Measurements from ENCODE around the gene PTPRN2. TPM values are rescaled to one million over a fixed set of nuclear protein-coding genes. Genes with fewer than 3 reads are reported as not detected.

Gene PTPRN2
- total and polyA plus RNA-seq, 2 of the 13 experiments (the other 11 are each of a cell fraction or from before 2014, with no cell fraction given): 2.5 to 24.2 TPM

DNA sequence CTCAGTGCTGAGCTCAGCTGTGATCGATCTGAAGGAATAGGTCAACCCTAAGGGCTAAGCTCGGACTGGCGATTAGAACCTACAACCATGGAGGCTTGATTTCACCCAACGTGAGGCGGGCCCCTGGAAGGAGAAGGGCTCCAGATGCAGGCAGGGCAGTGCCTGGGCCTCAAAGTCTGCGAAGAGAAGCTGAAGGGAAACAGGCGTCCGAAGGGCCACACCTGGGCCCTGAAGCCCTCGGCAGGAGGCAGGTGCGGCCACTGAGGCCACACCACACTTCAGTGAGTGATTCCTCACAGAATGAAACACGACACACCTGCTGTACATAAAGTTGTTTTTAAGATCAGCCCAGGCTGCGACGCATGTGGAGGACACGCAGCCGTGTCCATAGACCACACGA is 198.7 kb downstream of the PTPRN2 start (continued):
- TF ChIP-seq ZNF839 (CRISPR knock-in tag; IDR thresholded peaks at IDR 0.05; ENCODE audit: borderline replicate concordance): no peak
- TF ChIP-seq, protein P1, sequence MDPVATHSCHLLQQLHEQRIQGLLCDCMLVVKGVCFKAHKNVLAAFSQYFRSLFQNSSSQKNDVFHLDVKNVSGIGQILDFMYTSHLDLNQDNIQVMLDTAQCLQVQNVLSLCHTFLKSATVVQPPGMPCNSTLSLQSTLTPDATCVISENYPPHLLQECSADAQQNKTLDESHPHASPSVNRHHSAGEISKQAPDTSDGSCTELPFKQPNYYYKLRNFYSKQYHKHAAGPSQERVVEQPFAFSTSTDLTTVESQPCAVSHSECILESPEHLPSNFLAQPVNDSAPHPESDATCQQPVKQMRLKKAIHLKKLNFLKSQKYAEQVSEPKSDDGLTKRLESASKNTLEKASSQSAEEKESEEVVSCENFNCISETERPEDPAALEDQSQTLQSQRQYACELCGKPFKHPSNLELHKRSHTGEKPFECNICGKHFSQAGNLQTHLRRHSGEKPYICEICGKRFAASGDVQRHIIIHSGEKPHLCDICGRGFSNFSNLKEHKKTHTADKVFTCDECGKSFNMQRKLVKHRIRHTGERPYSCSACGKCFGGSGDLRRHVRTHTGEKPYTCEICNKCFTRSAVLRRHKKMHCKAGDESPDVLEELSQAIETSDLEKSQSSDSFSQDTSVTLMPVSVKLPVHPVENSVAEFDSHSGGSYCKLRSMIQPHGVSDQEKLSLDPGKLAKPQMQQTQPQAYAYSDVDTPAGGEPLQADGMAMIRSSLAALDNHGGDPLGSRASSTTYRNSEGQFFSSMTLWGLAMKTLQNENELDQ (CRISPR knock-in tag; IDR thresholded peaks at IDR 0.05; ENCODE audit: borderline replicate concordance): no peak
- TF ChIP-seq, protein P2, sequence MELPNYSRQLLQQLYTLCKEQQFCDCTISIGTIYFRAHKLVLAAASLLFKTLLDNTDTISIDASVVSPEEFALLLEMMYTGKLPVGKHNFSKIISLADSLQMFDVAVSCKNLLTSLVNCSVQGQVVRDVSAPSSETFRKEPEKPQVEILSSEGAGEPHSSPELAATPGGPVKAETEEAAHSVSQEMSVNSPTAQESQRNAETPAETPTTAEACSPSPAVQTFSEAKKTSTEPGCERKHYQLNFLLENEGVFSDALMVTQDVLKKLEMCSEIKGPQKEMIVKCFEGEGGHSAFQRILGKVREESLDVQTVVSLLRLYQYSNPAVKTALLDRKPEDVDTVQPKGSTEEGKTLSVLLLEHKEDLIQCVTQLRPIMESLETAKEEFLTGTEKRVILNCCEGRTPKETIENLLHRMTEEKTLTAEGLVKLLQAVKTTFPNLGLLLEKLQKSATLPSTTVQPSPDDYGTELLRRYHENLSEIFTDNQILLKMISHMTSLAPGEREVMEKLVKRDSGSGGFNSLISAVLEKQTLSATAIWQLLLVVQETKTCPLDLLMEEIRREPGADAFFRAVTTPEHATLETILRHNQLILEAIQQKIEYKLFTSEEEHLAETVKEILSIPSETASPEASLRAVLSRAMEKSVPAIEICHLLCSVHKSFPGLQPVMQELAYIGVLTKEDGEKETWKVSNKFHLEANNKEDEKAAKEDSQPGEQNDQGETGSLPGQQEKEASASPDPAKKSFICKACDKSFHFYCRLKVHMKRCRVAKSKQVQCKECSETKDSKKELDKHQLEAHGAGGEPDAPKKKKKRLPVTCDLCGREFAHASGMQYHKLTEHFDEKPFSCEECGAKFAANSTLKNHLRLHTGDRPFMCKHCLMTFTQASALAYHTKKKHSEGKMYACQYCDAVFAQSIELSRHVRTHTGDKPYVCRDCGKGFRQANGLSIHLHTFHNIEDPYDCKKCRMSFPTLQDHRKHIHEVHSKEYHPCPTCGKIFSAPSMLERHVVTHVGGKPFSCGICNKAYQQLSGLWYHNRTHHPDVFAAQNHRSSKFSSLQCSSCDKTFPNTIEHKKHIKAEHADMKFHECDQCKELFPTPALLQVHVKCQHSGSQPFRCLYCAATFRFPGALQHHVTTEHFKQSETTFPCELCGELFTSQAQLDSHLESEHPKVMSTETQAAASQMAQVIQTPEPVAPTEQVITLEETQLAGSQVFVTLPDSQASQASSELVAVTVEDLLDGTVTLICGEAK (IDR thresholded peaks at IDR 0.05): no peak
- TF ChIP-seq, protein P2 (CRISPR knock-in tag; IDR thresholded peaks at IDR 0.05): no peak
- no peak for TF ChIP-seq HNRNPL (IDR thresholded peaks at IDR 0.05; ENCODE audit: low read depth, low read length)
- TF ChIP-seq IKZF4 (CRISPR knock-in tag; IDR thresholded peaks at IDR 0.05; ENCODE audit: borderline replicate concordance, low read depth, not compliant biosample characterization): no peak
- TF ChIP-seq RFXANK (CRISPR knock-in tag; IDR thresholded peaks at IDR 0.05): no peak
- TF ChIP-seq FIP1L1 (IDR thresholded peaks at IDR 0.05; ENCODE audit: borderline replicate concordance, insufficient read depth, low read depth, low read length): no peak
- TF ChIP-seq TEAD3 (CRISPR knock-in tag; optimal IDR thresholded peaks at IDR 0.05; ENCODE audit: borderline replicate concordance): no peak
